Lower leg skin (tissue), 3 donors: ENCODE measurements around the gene ENDOU.

Experiments
- POLR2A ChIP-seq, 2 donors: fragments of 450-650 bp; IDR thresholded peaks; one replicate each; pipeline ENCODE4 v1.6.1; 2016 to 2017; ENCODE audit warnings: antibody characterized with exemption in 2 of 2, mild to moderate bottlenecking in 1 of 2, moderate library complexity in 1 of 2
- TF ChIP-seq, protein P1 (sequence below), 3 donors: fragments of 450-650 bp; IDR thresholded peaks; one replicate each; pipeline ENCODE4 v1.5.1; 2016; ENCODE audit warnings: antibody characterized with exemption in 3 of 3, mild to moderate bottlenecking in 3 of 3, moderate library complexity in 2 of 3

DNA sequence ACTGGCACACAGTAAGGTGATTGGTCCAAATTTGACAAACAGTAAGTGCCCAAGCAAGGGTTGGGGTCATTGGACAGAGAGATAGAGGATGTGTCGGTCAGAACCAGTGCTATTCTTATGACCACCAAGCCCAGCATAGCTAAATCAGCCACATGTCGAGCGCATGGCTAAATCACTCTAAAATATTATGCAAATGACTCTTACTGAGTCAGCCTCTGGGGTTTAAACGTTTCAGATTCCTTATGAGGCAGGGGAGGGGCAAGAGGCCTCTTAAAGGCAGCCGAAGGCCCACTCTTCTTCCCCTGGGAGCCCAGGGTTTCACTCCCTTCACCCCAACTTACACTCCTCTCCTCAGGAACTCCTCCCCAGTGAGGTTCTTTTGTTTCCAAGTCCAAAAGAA, 603 bp upstream of the ENDOU start:
- TF ChIP-seq, protein P1, sequence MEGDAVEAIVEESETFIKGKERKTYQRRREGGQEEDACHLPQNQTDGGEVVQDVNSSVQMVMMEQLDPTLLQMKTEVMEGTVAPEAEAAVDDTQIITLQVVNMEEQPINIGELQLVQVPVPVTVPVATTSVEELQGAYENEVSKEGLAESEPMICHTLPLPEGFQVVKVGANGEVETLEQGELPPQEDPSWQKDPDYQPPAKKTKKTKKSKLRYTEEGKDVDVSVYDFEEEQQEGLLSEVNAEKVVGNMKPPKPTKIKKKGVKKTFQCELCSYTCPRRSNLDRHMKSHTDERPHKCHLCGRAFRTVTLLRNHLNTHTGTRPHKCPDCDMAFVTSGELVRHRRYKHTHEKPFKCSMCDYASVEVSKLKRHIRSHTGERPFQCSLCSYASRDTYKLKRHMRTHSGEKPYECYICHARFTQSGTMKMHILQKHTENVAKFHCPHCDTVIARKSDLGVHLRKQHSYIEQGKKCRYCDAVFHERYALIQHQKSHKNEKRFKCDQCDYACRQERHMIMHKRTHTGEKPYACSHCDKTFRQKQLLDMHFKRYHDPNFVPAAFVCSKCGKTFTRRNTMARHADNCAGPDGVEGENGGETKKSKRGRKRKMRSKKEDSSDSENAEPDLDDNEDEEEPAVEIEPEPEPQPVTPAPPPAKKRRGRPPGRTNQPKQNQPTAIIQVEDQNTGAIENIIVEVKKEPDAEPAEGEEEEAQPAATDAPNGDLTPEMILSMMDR (IDR thresholded peaks at IDR 0.05), result no peak
- no peak for TF ChIP-seq POLR2A (IDR thresholded peaks at IDR 0.05)
